PC-9 (cell line): ENCODE data around the gene LONP2. TPM values are rescaled to one million over a fixed set of nuclear protein-coding genes. Genes with fewer than 3 reads are reported as not detected.

ENCODE experiments used
- BruUV-seq: library from RNA; stranded (reverse); fragments of 400-500 nt; replicated peaks from 2 replicates; lab custom pipeline; 2021; lab: Mats Ljungman, UMichigan
- CTCF ChIA-PET: fragments of 300-600 bp; sonication (Branson Sonifier 250); formaldehyde crosslinking; loops from one replicate; lab custom pipeline; 2022; ENCODE audit warnings: antibody characterized with exemption; lab: Charles Lee
- POLR2A ChIA-PET: fragments of 300-600 bp; sonication (Branson Sonifier 250); formaldehyde crosslinking; loops from one replicate; lab custom pipeline; 2022; ENCODE audit warnings: antibody characterized with exemption; ENCODE audit not compliant: unreplicated experiment; lab: Charles Lee
- DNase-seq, 2 experiments: peaks; one replicate each; pipeline versions ENCODE4 v3.0.0 to v3.0.0-alpha.2; 2015 to 2022; ENCODE audit warnings: mixed read lengths in 1 of 2
- H2AFZ ChIP-seq: fragments of 200-600 bp; sonication (generic); 2 replicates; pipeline ENCODE4 v1.8.1; 2017; ENCODE audit warnings: antibody characterized with exemption
- H3F3A ChIP-seq: fragments of 200-600 bp; sonication (generic); 2 replicates; pipeline ENCODE4 v1.8.1; 2017; ENCODE audit warnings: antibody characterized with exemption, mild to moderate bottlenecking, low read depth; ENCODE audit not compliant: insufficient read depth
- H3K27ac ChIP-seq: fragments of 200-600 bp; sonication (generic); 2 replicates; pipeline ENCODE4 v1.6.1; 2016; ENCODE audit warnings: mixed run types
- H3K27me3 ChIP-seq: fragments of 200-600 bp; sonication (generic); 2 replicates; pipeline ENCODE4 v1.6.1; 2016; ENCODE audit warnings: low read depth, mixed run types; ENCODE audit not compliant: insufficient read depth
- H3K36me3 ChIP-seq: fragments of 200-600 bp; sonication (generic); 2 replicates; pipeline ENCODE4 v1.6.1; 2016; ENCODE audit warnings: low read depth, mixed run types
- H3K4me1 ChIP-seq: fragments of 200-600 bp; sonication (generic); replicated peaks from 2 replicates; pipeline ENCODE4 v1.6.1; 2016; ENCODE audit warnings: mixed run types; ENCODE audit not compliant: insufficient read depth
- H3K4me2 ChIP-seq: fragments of 200-600 bp; sonication (generic); 2 replicates; pipeline ENCODE4 v1.6.1; 2017; ENCODE audit warnings: mixed run types
- H3K4me3 ChIP-seq: fragments of 200-600 bp; sonication (generic); 2 replicates; pipeline ENCODE4 v1.6.1; 2016; ENCODE audit warnings: mixed run types
- H3K79me2 ChIP-seq: fragments of 200-600 bp; sonication (generic); 2 replicates; pipeline ENCODE4 v1.6.1; 2017; ENCODE audit warnings: low read depth, mixed run types
- H3K9me2 ChIP-seq: fragments of 200-600 bp; sonication (generic); 2 replicates; pipeline ENCODE4 v1.8.1; 2017; ENCODE audit warnings: mild to moderate bottlenecking; ENCODE audit not compliant: insufficient read depth
- H3K9me3 ChIP-seq: fragments of 200-600 bp; sonication (generic); 2 replicates; pipeline ENCODE4 v1.8.1; 2016; ENCODE audit warnings: low read depth; ENCODE audit not compliant: insufficient read depth
- H4K20me1 ChIP-seq: fragments of 200-600 bp; sonication (generic); 2 replicates; pipeline ENCODE4 v1.8.1; 2017; ENCODE audit not compliant: insufficient read depth
- EZH2 ChIP-seq: fragments of 200-600 bp; sonication (generic); IDR thresholded peaks from 2 replicates; pipeline ENCODE4 v1.8.0; 2017; ENCODE audit warnings: antibody characterized with exemption, low read depth
- intact Hi-C: fragments of 100-400 bp; cut with micrococcal nuclease; formaldehyde crosslinking; loops from one replicate; pipeline ENCODE4 v1.10.0; 2022; ENCODE audit not compliant: unreplicated experiment
- total RNA-seq: library from RNA; stranded (reverse); gene quantifications from 2 replicates; pipeline ENCODE4 v1.2.3, GENCODE V29; 2021
- TF ChIP-seq, protein P1 (sequence below): fragments of 200-600 bp; sonication (generic); conservative IDR thresholded peaks from 2 replicates; pipeline ENCODE4 v1.6.1; 2017; ENCODE audit warnings: mixed run types, antibody characterized with exemption, mild to moderate bottlenecking, moderate library complexity

The LONP2 gene
- total RNA-seq, 1 experiment from 2014 or later: 47.0 TPM

DNA sequence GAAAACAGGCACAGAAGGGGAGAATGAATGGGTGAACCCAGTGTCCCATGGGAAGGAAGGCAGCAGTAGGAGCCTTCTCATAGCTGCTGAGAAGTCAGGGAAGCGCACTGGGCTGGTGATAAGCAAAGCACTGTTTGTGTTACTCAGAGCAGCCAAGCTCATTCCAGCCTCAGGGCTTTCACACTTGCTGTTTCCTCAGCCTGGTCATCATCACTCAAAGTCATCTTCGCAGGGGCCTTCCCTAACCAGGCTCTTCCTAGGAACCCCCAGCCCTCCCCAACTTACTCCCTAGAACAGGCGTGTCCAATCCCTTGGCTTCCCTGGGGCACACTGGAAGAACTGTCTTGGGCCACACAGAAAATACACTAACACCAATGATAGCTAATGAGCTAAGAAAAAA lies 32.1 kb upstream of the LONP2 start:
- H4K20me1 ChIP-seq: no peaks in the 10 kb centered on the region
- no peaks in the 10 kb centered on the region for H3K79me2 ChIP-seq
- 0 out of 2 replicates have a peak, but pooled peaks cover 1% of the 10 kb centered on the region for H3K4me1 ChIP-seq
- intact Hi-C loops: no loop called here
- no peak for DNase-seq
- no peak overlapping the region for H2AFZ ChIP-seq
- H3K4me2 ChIP-seq: no peak overlapping the region
- no peak for TF ChIP-seq EZH2
- H3K27ac ChIP-seq: no peak overlapping the region
- H3F3A ChIP-seq: no peaks in the 10 kb centered on the region
- no peaks in the 10 kb centered on the region for H3K36me3 ChIP-seq
- no peaks in the 10 kb centered on the region for H3K27me3 ChIP-seq
- ChIA-PET POLR2A (no interaction called here), CTCF (no interaction called here)
- no peaks in the 10 kb centered on the region for H3K9me3 ChIP-seq
- H3K4me3 ChIP-seq: no peak overlapping the region
- no peaks in the 10 kb centered on the region for H3K9me2 ChIP-seq
- no TSS peak for BruUV-seq

DNA sequence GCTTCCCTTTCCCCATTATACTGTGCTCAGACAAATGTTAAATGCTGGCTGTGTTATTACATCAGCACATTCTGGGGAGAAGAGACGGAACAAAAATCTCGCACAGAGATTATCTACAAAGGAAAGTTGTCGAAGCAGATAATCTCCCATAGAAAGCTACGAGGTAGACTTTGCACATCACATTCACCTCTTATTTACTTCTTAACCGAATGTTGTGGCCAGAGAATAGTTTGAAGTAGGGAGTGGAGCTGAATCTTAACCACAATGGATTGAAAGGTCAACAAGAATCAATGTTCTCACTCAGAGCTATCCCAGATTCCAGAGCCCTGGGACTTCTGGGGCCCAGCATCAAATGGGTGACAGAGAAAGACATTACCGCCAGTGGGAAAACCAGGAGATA lies 28.4 kb upstream of the LONP2 start:
- H3K4me3 ChIP-seq: no peak overlapping the region
- no peaks in the 10 kb centered on the region for H3K36me3 ChIP-seq
- H4K20me1 ChIP-seq: no peaks in the 10 kb centered on the region
- intact Hi-C loops: no loop called here
- no peaks in the 10 kb centered on the region for H3K79me2 ChIP-seq
- no peaks in the 10 kb centered on the region for H3K9me2 ChIP-seq
- H3K4me1 ChIP-seq: no peaks in the 10 kb centered on the region
- TF ChIP-seq EZH2: no peak
- TF ChIP-seq, protein P1, sequence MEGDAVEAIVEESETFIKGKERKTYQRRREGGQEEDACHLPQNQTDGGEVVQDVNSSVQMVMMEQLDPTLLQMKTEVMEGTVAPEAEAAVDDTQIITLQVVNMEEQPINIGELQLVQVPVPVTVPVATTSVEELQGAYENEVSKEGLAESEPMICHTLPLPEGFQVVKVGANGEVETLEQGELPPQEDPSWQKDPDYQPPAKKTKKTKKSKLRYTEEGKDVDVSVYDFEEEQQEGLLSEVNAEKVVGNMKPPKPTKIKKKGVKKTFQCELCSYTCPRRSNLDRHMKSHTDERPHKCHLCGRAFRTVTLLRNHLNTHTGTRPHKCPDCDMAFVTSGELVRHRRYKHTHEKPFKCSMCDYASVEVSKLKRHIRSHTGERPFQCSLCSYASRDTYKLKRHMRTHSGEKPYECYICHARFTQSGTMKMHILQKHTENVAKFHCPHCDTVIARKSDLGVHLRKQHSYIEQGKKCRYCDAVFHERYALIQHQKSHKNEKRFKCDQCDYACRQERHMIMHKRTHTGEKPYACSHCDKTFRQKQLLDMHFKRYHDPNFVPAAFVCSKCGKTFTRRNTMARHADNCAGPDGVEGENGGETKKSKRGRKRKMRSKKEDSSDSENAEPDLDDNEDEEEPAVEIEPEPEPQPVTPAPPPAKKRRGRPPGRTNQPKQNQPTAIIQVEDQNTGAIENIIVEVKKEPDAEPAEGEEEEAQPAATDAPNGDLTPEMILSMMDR: no peak
- H2AFZ ChIP-seq: no peak overlapping the region
- POLR2A ChIA-PET: no interaction called here
- CTCF ChIA-PET: no interaction called here
- no peaks in the 10 kb centered on the region for H3F3A ChIP-seq
- no peaks in the 10 kb centered on the region for H3K27me3 ChIP-seq
- H3K9me3 ChIP-seq: no peaks in the 10 kb centered on the region
- DNase-seq: no peak
- no TSS peak for BruUV-seq
- H3K27ac ChIP-seq: no peak overlapping the region
- H3K4me2 ChIP-seq: no peak overlapping the region

DNA sequence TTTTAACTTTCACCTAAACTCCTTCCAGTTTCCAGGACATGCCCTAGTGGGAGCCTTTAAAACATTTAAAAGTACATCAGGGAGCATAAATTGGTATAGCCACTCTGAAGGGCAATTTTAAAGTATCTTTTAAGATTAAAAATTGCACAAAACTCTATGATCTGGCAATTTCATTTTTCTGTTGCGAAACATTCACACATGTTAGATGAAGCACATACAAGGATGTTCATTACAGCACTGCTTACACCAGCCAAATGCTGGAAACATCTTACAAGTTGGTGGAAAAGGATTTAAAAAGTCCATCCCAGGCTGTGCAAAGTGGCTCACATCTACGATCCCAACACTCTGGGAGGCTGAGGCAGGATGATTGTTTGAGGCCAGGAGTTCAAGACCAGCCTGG lies 26.4 kb upstream of the LONP2 start:
- Histone ChIP-seq H3K9me2 (no peaks in the 10 kb centered on the region), H3K4me2 (no peak overlapping the region), H3K27me3 (no peaks in the 10 kb centered on the region), H3K27ac (no peak overlapping the region), H3K4me1 (no peaks in the 10 kb centered on the region), H3F3A (no peaks in the 10 kb centered on the region), H3K36me3 (no peaks in the 10 kb centered on the region), H4K20me1 (no peaks in the 10 kb centered on the region), H3K79me2 (no peaks in the 10 kb centered on the region), H2AFZ (no peak overlapping the region), H3K9me3 (no peaks in the 10 kb centered on the region), H3K4me3 (no peak overlapping the region)
- intact Hi-C loops: no loop called here
- ChIA-PET POLR2A (no interaction called here), CTCF (interaction anchor here (0.6 kb wide), 1 partner anchor 1180 kb away, joined by 12 read pairs; no protein-coding TSS in a partner anchor)
- no peak for DNase-seq
- BruUV-seq: no TSS peak
- no peak for TF ChIP-seq EZH2
- TF ChIP-seq, protein P1: no peak

DNA sequence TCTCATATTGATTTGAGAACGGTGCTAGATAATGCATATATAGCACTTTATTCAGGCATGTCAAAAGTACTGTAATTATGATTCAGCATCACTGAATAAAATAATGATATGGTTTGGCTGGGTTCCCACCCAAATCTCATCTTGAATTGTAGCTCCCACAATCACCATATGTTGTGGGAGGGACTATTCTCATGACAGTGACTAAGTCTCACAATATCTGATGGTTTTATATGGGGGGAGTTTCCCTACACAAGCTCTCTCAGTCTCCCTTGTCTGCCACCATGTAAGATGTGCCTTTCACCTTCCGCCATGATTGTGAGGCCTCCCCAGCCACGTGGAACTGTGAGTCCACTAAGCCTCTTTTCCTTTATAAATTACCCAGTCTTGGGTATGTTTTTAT lies 25.6 kb upstream of the LONP2 start:
- Histone ChIP-seq H3K4me2 (no peak overlapping the region), H3K4me3 (no peak overlapping the region), H3K79me2 (no peaks in the 10 kb centered on the region), H3K9me2 (no peaks in the 10 kb centered on the region), H4K20me1 (no peaks in the 10 kb centered on the region), H3K36me3 (no peaks in the 10 kb centered on the region), H3K9me3 (no peaks in the 10 kb centered on the region), H3K27ac (no peak overlapping the region), H3F3A (no peaks in the 10 kb centered on the region), H2AFZ (no peak overlapping the region), H3K4me1 (no peaks in the 10 kb centered on the region), H3K27me3 (no peaks in the 10 kb centered on the region)
- TF ChIP-seq, protein P1: no peak
- TF ChIP-seq EZH2: no peak
- DNase-seq: no peak
- ChIA-PET CTCF (no interaction called here), POLR2A (no interaction called here)
- intact Hi-C loops: no loop called here
- no TSS peak for BruUV-seq
